ENCODE data around the gene KSR1.

DNA sequence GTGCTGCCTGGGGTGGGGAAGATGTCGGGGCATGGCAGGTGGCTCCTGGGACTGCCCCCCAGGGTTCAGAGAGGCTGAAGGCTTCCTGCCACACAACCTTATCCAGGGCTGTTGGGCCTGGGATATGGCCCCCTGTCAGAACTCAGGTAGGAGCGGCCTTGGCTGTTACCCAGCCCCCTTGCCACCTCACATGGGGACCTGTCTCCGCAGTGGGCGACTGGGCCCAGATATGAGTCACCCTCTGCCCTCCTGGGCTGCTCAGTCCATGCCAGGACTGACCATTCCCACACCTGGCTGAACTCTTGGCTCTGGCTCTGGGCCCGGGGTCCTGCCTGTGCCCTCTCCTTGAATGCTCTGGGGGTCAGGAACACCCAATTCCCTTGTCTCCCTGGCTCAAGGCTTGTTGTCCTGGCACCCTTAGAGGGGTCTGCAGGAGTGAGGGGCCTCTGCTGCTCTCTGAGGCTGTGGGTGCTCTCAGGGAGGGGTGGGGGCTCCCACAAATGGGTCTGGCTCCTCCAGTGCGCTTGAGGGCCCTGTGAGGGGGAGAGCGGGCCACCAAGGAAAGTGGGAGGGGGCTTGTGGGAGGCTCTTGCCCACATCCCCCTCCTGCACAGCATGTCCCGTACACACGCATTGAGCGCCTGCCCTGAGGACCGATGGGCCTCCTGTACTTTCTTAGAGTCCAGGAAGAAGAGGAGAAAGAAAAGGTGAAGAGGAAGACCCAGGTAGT is 210.7 kb downstream of the KSR1 start:
- no peak for TF ChIP-seq CTCF (conservative IDR thresholded peaks at IDR 0.05 in 1 of 2, IDR thresholded peaks at IDR 0.05 in 1 of 2; ENCODE audit: low read depth in 1 of 2, low read length in 2 of 2)
- no peak for TF ChIP-seq EZH2 (IDR thresholded peaks at IDR 0.05; ENCODE audit: low read length, missing control alignments)
